HG03520 (cell line): ENCODE measurements around the gene AP1S3.

ENCODE experiments used
- ATAC-seq: cut with Tn5 transposase; IDR thresholded peaks from one replicate; pipeline ENCODE4 v1.9.1; 2021; ENCODE audit warnings: mild to moderate bottlenecking, moderate library complexity; ENCODE audit not compliant: unreplicated experiment

Gene AP1S3

DNA sequence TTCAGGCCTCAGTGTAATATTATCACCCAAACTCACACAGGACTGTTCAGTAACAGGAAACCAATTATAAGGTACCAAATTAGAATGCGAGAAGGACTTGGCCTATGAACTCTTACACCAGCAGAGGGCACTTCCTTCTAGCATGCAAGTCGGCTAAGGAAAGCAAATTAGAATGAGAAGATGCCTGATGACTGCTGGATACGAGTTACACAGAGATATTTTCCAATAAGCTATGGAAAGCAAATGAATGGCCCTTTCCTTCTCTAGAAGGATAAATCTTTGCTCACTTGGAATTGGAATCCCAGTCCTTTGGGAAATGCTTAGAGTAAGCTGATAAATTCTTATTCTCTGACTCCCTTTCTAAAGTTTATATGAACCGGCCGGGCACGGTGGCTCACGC lies 109.8 kb downstream of the AP1S3 start:
- ATAC-seq = peak; percentile 96

GRCh38 chr2:223725986-223726970 lies 111.1 kb downstream of the AP1S3 start:
- ATAC-seq = no peak

DNA sequence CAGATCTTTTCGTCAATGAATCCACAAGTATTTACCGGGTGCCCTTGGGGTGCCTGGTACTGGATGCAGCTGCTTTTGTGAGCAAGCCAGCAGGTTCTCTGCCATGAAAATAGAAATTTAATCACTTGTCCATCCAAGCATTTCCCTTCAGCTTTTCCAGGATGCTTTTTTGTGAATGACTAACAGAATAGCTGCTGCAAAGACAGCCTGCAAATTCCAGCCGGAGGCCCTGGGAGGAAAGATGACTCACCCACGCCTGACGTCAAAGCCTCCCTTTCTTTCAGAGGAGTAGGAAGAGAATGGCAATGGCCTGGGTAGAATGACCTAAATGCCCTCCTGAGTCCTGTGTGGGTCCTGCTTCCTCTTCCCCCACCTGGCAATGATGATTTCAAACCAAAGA lies 111.9 kb downstream of the AP1S3 start:
- no peak for ATAC-seq

DNA sequence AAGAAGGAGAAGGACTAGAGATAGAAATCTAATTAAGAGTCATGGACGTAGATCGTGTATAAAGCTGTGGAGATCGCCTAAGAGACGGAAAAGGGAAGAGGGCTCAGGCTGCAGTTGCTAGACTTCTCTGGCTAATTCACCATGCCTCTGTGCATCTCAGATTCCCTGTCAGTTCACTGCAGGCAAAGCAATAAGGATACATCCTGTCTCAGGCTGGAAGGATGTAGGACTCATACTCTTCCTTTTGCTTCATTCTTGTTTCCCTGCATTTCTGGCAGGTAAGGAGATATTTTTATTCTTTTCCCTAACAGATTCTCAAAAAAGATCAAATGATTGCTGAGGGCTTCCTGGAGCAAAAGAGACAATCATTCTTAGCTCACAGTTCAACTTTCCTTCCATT lies 112.5 kb downstream of the AP1S3 start:
- no peak for ATAC-seq

DNA sequence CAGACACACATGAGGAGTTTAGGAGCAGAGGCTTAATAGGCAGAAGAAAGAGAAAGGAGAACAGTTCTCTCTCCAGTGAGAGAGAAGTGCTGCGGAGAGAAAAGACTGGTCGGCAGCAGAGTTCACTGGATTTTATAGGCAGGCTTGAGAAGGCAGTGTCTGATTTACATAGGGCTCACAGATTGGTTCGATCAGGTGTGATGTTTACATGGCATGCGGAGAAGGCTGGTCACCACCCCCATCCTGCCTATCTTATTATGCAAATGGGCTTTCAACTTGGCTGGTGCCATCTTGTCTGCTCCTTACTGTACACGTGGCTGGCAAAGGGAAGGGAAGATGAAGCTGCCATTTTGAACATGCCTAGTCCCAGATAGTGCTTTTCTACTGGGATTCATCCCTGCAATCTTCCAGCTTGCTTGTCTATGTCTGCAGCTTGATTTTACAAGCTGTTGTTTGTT lies 113.4 kb downstream of the AP1S3 start:
- ATAC-seq = no peak

GRCh38 chr2:223722226-223722625 lies 115.2 kb downstream of the AP1S3 start:
- no peak for ATAC-seq

DNA sequence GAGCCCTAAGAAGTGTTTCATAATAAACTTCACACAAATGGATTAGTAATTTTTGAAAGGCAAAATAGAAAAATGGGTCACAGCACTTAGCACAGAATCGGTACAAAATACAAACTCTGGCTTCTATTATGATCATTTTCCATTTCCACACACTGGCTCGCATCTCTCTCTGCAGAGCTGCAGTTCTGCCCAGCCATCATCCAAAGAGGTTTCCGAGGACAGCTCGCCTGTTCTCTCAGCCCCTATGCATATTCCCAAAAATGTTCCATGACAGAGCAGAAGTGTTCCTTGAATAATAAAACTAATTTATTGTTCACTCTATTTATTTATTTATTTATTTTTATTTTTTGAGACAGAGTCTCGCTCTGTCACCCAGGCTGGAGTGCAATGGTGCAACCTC lies 115.6 kb downstream of the AP1S3 start:
- ATAC-seq = no peak

DNA sequence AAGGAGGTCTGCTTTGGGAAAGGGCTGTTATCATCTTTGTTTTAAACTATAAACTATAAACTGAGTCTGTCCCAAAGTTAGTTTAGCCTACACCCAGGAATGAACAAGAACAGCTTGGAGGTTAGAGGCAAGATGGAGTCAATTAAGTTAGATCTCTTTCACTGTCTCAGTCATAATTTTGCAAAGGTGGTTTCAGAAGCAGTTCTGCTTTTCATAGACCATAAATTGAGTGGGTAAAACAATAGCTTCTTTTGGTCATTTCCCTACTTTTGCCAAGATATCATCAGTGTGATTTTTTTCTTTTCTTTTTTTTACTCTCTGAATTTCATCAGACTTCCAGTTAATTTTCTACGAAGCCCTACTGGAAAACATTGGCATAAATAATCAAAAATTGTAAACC lies 117.0 kb downstream of the AP1S3 start:
- no peak for ATAC-seq

DNA sequence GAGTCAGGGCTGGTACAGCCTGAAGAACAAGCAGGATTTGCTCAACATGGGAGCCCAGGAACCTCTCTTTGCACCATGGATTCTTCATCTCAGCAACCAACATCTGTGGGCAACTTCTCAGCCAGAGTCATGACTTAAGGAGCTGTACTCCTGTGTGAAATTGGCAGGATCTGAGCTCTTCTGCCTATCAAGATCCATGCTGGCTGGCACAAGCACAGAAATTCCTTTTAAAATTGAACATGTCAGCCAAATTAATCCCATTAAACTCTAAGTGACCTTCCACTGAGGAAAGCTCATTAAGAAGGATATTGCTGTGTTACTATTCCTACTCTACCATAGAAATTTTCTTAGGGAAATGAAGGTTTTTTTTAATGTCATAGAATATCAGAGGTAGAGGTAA lies 124.7 kb downstream of the AP1S3 start:
- no peak for ATAC-seq

- ATAC-seq = no peak
Observed at GRCh38 chr2:223711596-223712326, 125.6 kb downstream of the AP1S3 start.
